GM18867 (cell line): Measurements from ENCODE around the gene TCAIM.
"Not testable (repeated sequence)": the region's sequence is repeated elsewhere in the genome, so short reads cannot be mapped to it uniquely, and the experiment has no call there.

Experiments
- ATAC-seq: cut with Tn5 transposase; IDR thresholded peaks from one replicate; pipeline ENCODE4 v1.9.1; 2021; ENCODE audit warnings: mild to moderate bottlenecking, moderate library complexity; ENCODE audit not compliant: unreplicated experiment

Gene TCAIM

GRCh38 chr3:44342176-44342790, 3.7 kb downstream of the TCAIM start:
- no peak for ATAC-seq

- no peak for ATAC-seq
Measured at GRCh38 chr3:44343421-44343820, 4.9 kb downstream of the TCAIM start.

GRCh38 chr3:44346590-44346989, 8.0 kb downstream of the TCAIM start:
- ATAC-seq = not testable (repeated sequence)

- no peak for ATAC-seq
Measured at GRCh38 chr3:44348993-44349392, 10.4 kb downstream of the TCAIM start.

- no peak for ATAC-seq
Measured at GRCh38 chr3:44353355-44353924, 14.9 kb downstream of the TCAIM start.

- ATAC-seq = no peak
Measured at GRCh38 chr3:44355362-44356033, 16.9 kb downstream of the TCAIM start.

GRCh38 chr3:44359146-44359751, 20.7 kb downstream of the TCAIM start:
- no peak for ATAC-seq

GRCh38 chr3:44363591-44363990, 25.0 kb downstream of the TCAIM start:
- ATAC-seq = peak; percentile 52

- ATAC-seq = no peak
Measured at GRCh38 chr3:44365952-44366351, 27.4 kb downstream of the TCAIM start.

- no peak for ATAC-seq
Measured at GRCh38 chr3:44375450-44375849, 36.9 kb downstream of the TCAIM start.

GRCh38 chr3:44387404-44387803, 48.8 kb downstream of the TCAIM start:
- ATAC-seq = no peak

- ATAC-seq = no peak
Measured at GRCh38 chr3:44392489-44392888, 53.9 kb downstream of the TCAIM start.

GRCh38 chr3:44395714-44396113, 57.1 kb downstream of the TCAIM start:
- ATAC-seq = no peak

GRCh38 chr3:44396200-44397171, 57.9 kb downstream of the TCAIM start:
- no peak for ATAC-seq

- ATAC-seq = not testable (repeated sequence)
Measured at GRCh38 chr3:44398271-44398670, 59.7 kb downstream of the TCAIM start.

GRCh38 chr3:44398853-44399252, 60.3 kb downstream of the TCAIM start:
- no peak for ATAC-seq

- ATAC-seq = no peak
Measured at GRCh38 chr3:44400771-44401170, 62.2 kb downstream of the TCAIM start.

- no peak for ATAC-seq
Measured at GRCh38 chr3:44402548-44402947, 64.0 kb downstream of the TCAIM start.

GRCh38 chr3:44409640-44410410, 71.3 kb downstream of the TCAIM start:
- no peak for ATAC-seq

GRCh38 chr3:44411031-44411645, 72.6 kb downstream of the TCAIM start:
- ATAC-seq = no peak
